ENCODE measurements around the gene SOX21. TPM values are rescaled to one million over a fixed set of nuclear protein-coding genes. Genes with fewer than 3 reads are reported as not detected.
"Not testable (repeated sequence)": the region's sequence is repeated elsewhere in the genome, so short reads cannot be mapped to it uniquely, and the experiment has no call there.

SOX21 gene
- polyA plus RNA-seq, 1 donor (not counting 4 experiments of a cell fraction or from before 2014, with no cell fraction given), result not detected

GRCh38 chr13:94739235-94739634, 26.9 kb upstream of the SOX21 start:
- DNase-seq (ENCODE audit: low read depth, low spot score), result no peak
- Histone ChIP-seq H3K9ac (ENCODE audit: control insufficient read depth, extremely low read depth, insufficient read depth, low read length) (no peak overlapping the region), H4K20me1 (ENCODE audit: control insufficient read depth, extremely low read depth, insufficient read depth, low read length) (no peaks in the 10 kb centered on the region), H3K36me3 (ENCODE audit: control insufficient read depth in 2 of 2, extremely low read depth in 1 of 2, insufficient read depth in 2 of 2, low read length in 2 of 2) (no peaks in the 10 kb centered on the region), H3K4me3 (ENCODE audit: control insufficient read depth in 2 of 3, extremely low read depth in 1 of 3, insufficient read depth in 2 of 3, low read depth in 1 of 3, low read length in 3 of 3) (no peak overlapping the region), H2AFZ (ENCODE audit: control insufficient read depth, low read length) (no peak overlapping the region), H3K79me2 (ENCODE audit: control insufficient read depth, insufficient read depth, low read length) (no peaks in the 10 kb centered on the region), H3K9me1 (ENCODE audit: control insufficient read depth, extremely low read depth, insufficient read depth, low read length) (no peaks in the 10 kb centered on the region), H3K9me3 (ENCODE audit: control insufficient read depth, low read depth, low read length) (no peaks in the 10 kb centered on the region), H3K27ac (ENCODE audit: control insufficient read depth, insufficient read depth, low read length) (no peak overlapping the region), H3K4me1 (ENCODE audit: control insufficient read depth, extremely low read depth, insufficient read depth, low read length) (no peaks in the 10 kb centered on the region), H3K4me2 (ENCODE audit: control insufficient read depth, extremely low read depth, insufficient read depth, low read depth, low read length) (no peak overlapping the region), H3K27me3 (ENCODE audit: control insufficient read depth, extremely low read depth, insufficient read depth, low read length) (no peaks in the 10 kb centered on the region)
- dilution Hi-C loops (cut with MboI; ENCODE audit: extremely low pct_ligation_motif_present, low sequenced_read_pairs), result no loop called here
- TF ChIP-seq EZH2 (IDR thresholded peaks at IDR 0.05; ENCODE audit: low read length), result no peak
- TF ChIP-seq CTCF (optimal IDR thresholded peaks at IDR 0.05 in 1 of 3, IDR thresholded peaks at IDR 0.05 in 1 of 3, conservative IDR thresholded peaks at IDR 0.05 in 1 of 3; ENCODE audit: extremely low read depth in 1 of 3, insufficient read depth in 2 of 3, low read length in 3 of 3), result no peak
- FAIRE-seq, result no peak

- FAIRE-seq (no peak), DNase-seq (ENCODE audit: low read depth, low spot score) (no peak)
- no peaks in the 10 kb centered on the region for H4K20me1 ChIP-seq (ENCODE audit: control insufficient read depth, extremely low read depth, insufficient read depth, low read length)
- no peaks in the 10 kb centered on the region for H3K9me1 ChIP-seq (ENCODE audit: control insufficient read depth, extremely low read depth, insufficient read depth, low read length)
- H3K27me3 ChIP-seq (ENCODE audit: control insufficient read depth, extremely low read depth, insufficient read depth, low read length), result no peaks in the 10 kb centered on the region
- TF ChIP-seq CTCF (optimal IDR thresholded peaks at IDR 0.05 in 1 of 3, IDR thresholded peaks at IDR 0.05 in 1 of 3, conservative IDR thresholded peaks at IDR 0.05 in 1 of 3; ENCODE audit: extremely low read depth in 1 of 3, insufficient read depth in 2 of 3, low read length in 3 of 3) (no peak), EZH2 (IDR thresholded peaks at IDR 0.05; ENCODE audit: low read length) (no peak)
- no peaks in the 10 kb centered on the region for H3K36me3 ChIP-seq (ENCODE audit: control insufficient read depth in 2 of 2, extremely low read depth in 1 of 2, insufficient read depth in 2 of 2, low read length in 2 of 2)
- H3K4me3 ChIP-seq (ENCODE audit: control insufficient read depth in 2 of 3, extremely low read depth in 1 of 3, insufficient read depth in 2 of 3, low read depth in 1 of 3, low read length in 3 of 3), result no peak overlapping the region
- no peaks in the 10 kb centered on the region for H3K79me2 ChIP-seq (ENCODE audit: control insufficient read depth, insufficient read depth, low read length)
- H3K9me3 ChIP-seq (ENCODE audit: control insufficient read depth, low read depth, low read length), result no peaks in the 10 kb centered on the region
- H3K4me1 ChIP-seq (ENCODE audit: control insufficient read depth, extremely low read depth, insufficient read depth, low read length), result no peaks in the 10 kb centered on the region
- dilution Hi-C loops (cut with MboI; ENCODE audit: extremely low pct_ligation_motif_present, low sequenced_read_pairs), result no loop called here
- H2AFZ ChIP-seq (ENCODE audit: control insufficient read depth, low read length), result no peak overlapping the region
- H3K4me2 ChIP-seq (ENCODE audit: control insufficient read depth, extremely low read depth, insufficient read depth, low read depth, low read length), result no peak overlapping the region
- H3K9ac ChIP-seq (ENCODE audit: control insufficient read depth, extremely low read depth, insufficient read depth, low read length), result no peak overlapping the region
- no peak overlapping the region for H3K27ac ChIP-seq (ENCODE audit: control insufficient read depth, insufficient read depth, low read length)
Observed at GRCh38 chr13:94731028-94731427, 18.7 kb upstream of the SOX21 start.

GRCh38 chr13:94729941-94730340, 17.6 kb upstream of the SOX21 start:
- H3K4me2 ChIP-seq (ENCODE audit: control insufficient read depth, extremely low read depth, insufficient read depth, low read depth, low read length); H3K27me3 ChIP-seq (ENCODE audit: control insufficient read depth, extremely low read depth, insufficient read depth, low read length); H3K4me3 ChIP-seq (ENCODE audit: control insufficient read depth in 2 of 3, extremely low read depth in 1 of 3, insufficient read depth in 2 of 3, low read depth in 1 of 3, low read length in 3 of 3); H3K79me2 ChIP-seq (ENCODE audit: control insufficient read depth, insufficient read depth, low read length); H3K9me3 ChIP-seq (ENCODE audit: control insufficient read depth, low read depth, low read length); H3K9me1 ChIP-seq (ENCODE audit: control insufficient read depth, extremely low read depth, insufficient read depth, low read length); DNase-seq (ENCODE audit: low read depth, low spot score); H3K27ac ChIP-seq (ENCODE audit: control insufficient read depth, insufficient read depth, low read length); H2AFZ ChIP-seq (ENCODE audit: control insufficient read depth, low read length); H3K36me3 ChIP-seq (ENCODE audit: control insufficient read depth in 2 of 2, extremely low read depth in 1 of 2, insufficient read depth in 2 of 2, low read length in 2 of 2); H3K9ac ChIP-seq (ENCODE audit: control insufficient read depth, extremely low read depth, insufficient read depth, low read length); FAIRE-seq; dilution Hi-C loops (cut with MboI; ENCODE audit: extremely low pct_ligation_motif_present, low sequenced_read_pairs); H3K4me1 ChIP-seq (ENCODE audit: control insufficient read depth, extremely low read depth, insufficient read depth, low read length); H4K20me1 ChIP-seq (ENCODE audit: control insufficient read depth, extremely low read depth, insufficient read depth, low read length): not testable (repeated sequence)
